H7 (cell line): ENCODE measurements around the gene MED9. TPM values are rescaled to one million over a fixed set of nuclear protein-coding genes. Genes with fewer than 3 reads are reported as not detected.

Experiments
- DNase-seq: peaks from one replicate; pipeline ENCODE4 v3.0.0; 2012
- H3K27me3 ChIP-seq: 2 replicates; pipeline ENCODE4 v1.6.0; 2011; ENCODE audit warnings: mild to moderate bottlenecking, low read length; ENCODE audit not compliant: control insufficient read depth, insufficient read depth
- H3K36me3 ChIP-seq: replicated peaks from 2 replicates; pipeline ENCODE4 v1.5.1; 2011; ENCODE audit warnings: low read length; ENCODE audit not compliant: control insufficient read depth, insufficient read depth
- H3K4me3 ChIP-seq: 2 replicates; pipeline ENCODE4 v1.5.1; 2011; ENCODE audit warnings: low read depth, mild to moderate bottlenecking, control low read depth, low read length, moderate library complexity; ENCODE audit not compliant: insufficient read depth
- total RNA-seq: library from RNA; depleted of rRNA; stranded (reverse); fragments of >200 nt; shearing (Covaris generic); gene quantifications from 2 replicates; pipeline ENCODE4 v1.2.3, GENCODE V29; 2014

Gene MED9
- total RNA-seq, 1 experiment from 2014 or later = 28.9 TPM

GRCh38 chr17:17508646-17509591, 32.1 kb downstream of the MED9 start:
- H3K4me3 ChIP-seq = no peak overlapping the region
- no peak for DNase-seq
- H3K36me3 ChIP-seq = no peaks in the 10 kb centered on the region
- no peaks in the 10 kb centered on the region for H3K27me3 ChIP-seq

GRCh38 chr17:17509601-17510425, 33.0 kb downstream of the MED9 start:
- H3K4me3 ChIP-seq = no peak overlapping the region
- H3K36me3 ChIP-seq = no peaks in the 10 kb centered on the region
- DNase-seq = no peak
- no peaks in the 10 kb centered on the region for H3K27me3 ChIP-seq

GRCh38 chr17:17510456-17511292, 33.9 kb downstream of the MED9 start:
- H3K4me3 ChIP-seq = no peak overlapping the region
- no peaks in the 10 kb centered on the region for H3K36me3 ChIP-seq
- no peak for DNase-seq
- H3K27me3 ChIP-seq = no peaks in the 10 kb centered on the region

- Histone ChIP-seq H3K4me3 (no peak overlapping the region), H3K27me3 (no peaks in the 10 kb centered on the region), H3K36me3 (no peaks in the 10 kb centered on the region)
- DNase-seq = no peak
These were observed 34.5 kb downstream of the MED9 start for GRCh38 chr17:17511293-17511741.

GRCh38 chr17:17511881-17512858, 35.4 kb downstream of the MED9 start:
- no peak for DNase-seq
- Histone ChIP-seq H3K4me3 (no peak overlapping the region), H3K36me3 (no peaks in the 10 kb centered on the region), H3K27me3 (no peaks in the 10 kb centered on the region)

GRCh38 chr17:17512866-17513265, 36.1 kb downstream of the MED9 start:
- Histone ChIP-seq H3K36me3 (no peaks in the 10 kb centered on the region), H3K27me3 (no peaks in the 10 kb centered on the region), H3K4me3 (no peak overlapping the region)
- no peak for DNase-seq

- Histone ChIP-seq H3K4me3 (no peak overlapping the region), H3K27me3 (no peaks in the 10 kb centered on the region), H3K36me3 (no peaks in the 10 kb centered on the region)
- no peak for DNase-seq
These were observed 36.8 kb downstream of the MED9 start for GRCh38 chr17:17513626-17514025.

GRCh38 chr17:17514361-17514992, 37.7 kb downstream of the MED9 start:
- no peaks in the 10 kb centered on the region for H3K36me3 ChIP-seq
- no peak overlapping the region for H3K4me3 ChIP-seq
- DNase-seq = no peak
- H3K27me3 ChIP-seq = no peaks in the 10 kb centered on the region

- H3K36me3 ChIP-seq = no peaks in the 10 kb centered on the region
- DNase-seq = peak; percentile 89
- H3K4me3 ChIP-seq = no peak overlapping the region
- H3K27me3 ChIP-seq = no peaks in the 10 kb centered on the region
These were observed 38.5 kb downstream of the MED9 start for GRCh38 chr17:17514993-17515933.

GRCh38 chr17:17515934-17516930, 39.4 kb downstream of the MED9 start:
- H3K27me3 ChIP-seq = no peaks in the 10 kb centered on the region
- H3K4me3 ChIP-seq = no peak overlapping the region
- no peak for DNase-seq
- no peaks in the 10 kb centered on the region for H3K36me3 ChIP-seq

GRCh38 chr17:17516941-17517720, 40.3 kb downstream of the MED9 start:
- H3K27me3 ChIP-seq = no peaks in the 10 kb centered on the region
- DNase-seq = no peak
- no peaks in the 10 kb centered on the region for H3K36me3 ChIP-seq
- H3K4me3 ChIP-seq = no peak overlapping the region
